Measurements from ENCODE around the gene SRRD.

GRCh38 chr22:26477341-26477731 lies 6.3 kb upstream of the SRRD start:
- TF ChIP-seq CTCF (IDR thresholded peaks at IDR 0.05; ENCODE audit: insufficient read depth, low read depth, low read length) (no peak), EZH2 (IDR thresholded peaks at IDR 0.05; ENCODE audit: insufficient read depth, low read length) (no peak)

Data from astrocyte (in vitro differentiated cells and primary cell).